Sigmoid colon (tissue), 3 donors: Measurements from ENCODE around the gene MT1A.

Source experiments
- POLR2A ChIP-seq, 2 donors: fragments of 450-650 bp; IDR thresholded peaks; one replicate each; pipeline ENCODE4 v1.6.1; 2016; ENCODE audit warnings: antibody characterized with exemption in 2 of 2, mild to moderate bottlenecking in 2 of 2, moderate library complexity in 2 of 2
- TF ChIP-seq, protein P1 (sequence below), 4 experiments: fragments of 450-650 bp in 3 of 4; fragments of 200-600 bp in 1 of 4; IDR thresholded peaks; one replicate each; pipeline ENCODE4 v1.5.1; 2016 to 2019; ENCODE audit warnings: antibody characterized with exemption in 4 of 4, mild to moderate bottlenecking in 3 of 4, moderate library complexity in 2 of 4

DNA sequence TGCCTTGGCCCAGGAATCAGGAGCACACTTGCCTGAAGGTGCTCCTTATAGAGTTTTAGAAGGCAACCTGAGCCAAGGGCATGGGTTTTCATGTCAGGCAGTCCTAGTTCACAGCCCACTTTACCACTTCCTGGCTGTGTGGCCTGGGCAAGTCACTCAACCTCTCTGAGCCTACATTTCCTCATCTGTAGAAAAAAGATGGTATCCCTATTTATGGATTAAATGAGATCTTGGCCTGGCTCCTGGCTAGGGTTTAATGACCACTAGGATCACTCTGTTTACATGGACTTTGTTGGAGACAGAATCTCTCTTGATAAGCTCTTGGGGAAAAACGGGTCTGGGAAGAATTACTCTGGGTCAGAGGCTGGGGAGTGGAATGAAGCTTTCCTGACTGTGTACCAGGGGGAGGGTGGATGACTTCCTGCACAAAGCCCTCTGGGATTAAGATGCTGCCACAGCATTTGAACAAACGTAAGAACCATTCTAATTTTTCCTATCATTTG is 27.8 kb upstream of the MT1A start:
- TF ChIP-seq, protein P1, sequence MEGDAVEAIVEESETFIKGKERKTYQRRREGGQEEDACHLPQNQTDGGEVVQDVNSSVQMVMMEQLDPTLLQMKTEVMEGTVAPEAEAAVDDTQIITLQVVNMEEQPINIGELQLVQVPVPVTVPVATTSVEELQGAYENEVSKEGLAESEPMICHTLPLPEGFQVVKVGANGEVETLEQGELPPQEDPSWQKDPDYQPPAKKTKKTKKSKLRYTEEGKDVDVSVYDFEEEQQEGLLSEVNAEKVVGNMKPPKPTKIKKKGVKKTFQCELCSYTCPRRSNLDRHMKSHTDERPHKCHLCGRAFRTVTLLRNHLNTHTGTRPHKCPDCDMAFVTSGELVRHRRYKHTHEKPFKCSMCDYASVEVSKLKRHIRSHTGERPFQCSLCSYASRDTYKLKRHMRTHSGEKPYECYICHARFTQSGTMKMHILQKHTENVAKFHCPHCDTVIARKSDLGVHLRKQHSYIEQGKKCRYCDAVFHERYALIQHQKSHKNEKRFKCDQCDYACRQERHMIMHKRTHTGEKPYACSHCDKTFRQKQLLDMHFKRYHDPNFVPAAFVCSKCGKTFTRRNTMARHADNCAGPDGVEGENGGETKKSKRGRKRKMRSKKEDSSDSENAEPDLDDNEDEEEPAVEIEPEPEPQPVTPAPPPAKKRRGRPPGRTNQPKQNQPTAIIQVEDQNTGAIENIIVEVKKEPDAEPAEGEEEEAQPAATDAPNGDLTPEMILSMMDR (IDR thresholded peaks at IDR 0.05): no peak
- no peak for TF ChIP-seq POLR2A (IDR thresholded peaks at IDR 0.05)
